ENCODE results near the gene LAMA1. TPM values are rescaled to one million over a fixed set of nuclear protein-coding genes. Genes with fewer than 3 reads are reported as not detected.

The LAMA1 gene
- total and polyA plus RNA-seq, 4 experiments from 2014 or later: not detected

DNA sequence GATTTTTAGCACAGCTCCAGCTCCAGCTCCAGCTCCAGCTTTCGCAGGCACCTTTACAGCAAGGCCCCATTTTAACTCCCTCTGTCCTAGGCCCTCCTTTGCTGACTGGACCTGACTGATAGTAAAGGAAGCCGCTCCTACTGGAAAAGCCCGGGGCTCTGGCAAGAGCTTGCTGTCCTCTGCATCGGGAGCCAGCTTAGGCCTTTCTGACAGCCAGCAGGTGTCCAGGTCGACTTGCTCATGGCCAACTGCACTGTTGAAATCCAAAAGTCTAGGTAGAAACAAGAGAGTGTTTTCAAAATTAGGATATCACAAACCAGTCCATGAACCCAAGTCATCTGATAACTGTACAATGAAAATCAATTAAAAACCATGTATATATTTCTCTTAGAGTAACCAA is 161.1 kb downstream of the LAMA1 start:
- no peaks in the 10 kb centered on the region for H3K9me3 ChIP-seq (ENCODE audit: control insufficient read depth in 1 of 2, low read length in 2 of 2)
- no peaks in the 10 kb centered on the region for H3K27me3 ChIP-seq (ENCODE audit: insufficient read depth, low read length)
- intact Hi-C loops (cut with micrococcal nuclease): no loop called here
- no peaks in the 10 kb centered on the region for H3K4me1 ChIP-seq (ENCODE audit: insufficient read depth, low read length)
- peaks cover 0 to 12% (median 6%) of the 10 kb centered on the region in 8 donors for H3K9me3 Mint-ChIP-seq
- H3K27ac ChIP-seq (ENCODE audit: low read depth, low read length): no peak overlapping the region
- CTCF ChIA-PET (ENCODE audit: partially characterized antibody): no interaction called here
- no peak for DNase-seq
- H3K4me3 Mint-ChIP-seq: no peak overlapping the region
- H3K4me3 ChIP-seq (ENCODE audit: low read length in 2 of 2): no peak overlapping the region
- H3K36me3 Mint-ChIP-seq: no peaks in the 10 kb centered on the region
- H3K27me3 Mint-ChIP-seq: no peaks in the 10 kb centered on the region
- no peaks in the 10 kb centered on the region for H3K4me1 Mint-ChIP-seq
- H3K27ac Mint-ChIP-seq: no peak overlapping the region
- H3K36me3 ChIP-seq (ENCODE audit: insufficient read depth, low read length): no peaks in the 10 kb centered on the region
- POLR2A ChIA-PET (ENCODE audit: partially characterized antibody): no interaction called here

GRCh38 chr18:6955304-6955703 is 162.3 kb downstream of the LAMA1 start:
- Histone ChIP-seq H3K36me3 (ENCODE audit: insufficient read depth, low read length) (no peaks in the 10 kb centered on the region), H3K4me3 (ENCODE audit: low read length in 2 of 2) (no peak overlapping the region), H3K9me3 (ENCODE audit: control insufficient read depth in 1 of 2, low read length in 2 of 2) (no peaks in the 10 kb centered on the region), H3K27me3 (ENCODE audit: insufficient read depth, low read length) (no peaks in the 10 kb centered on the region), H3K27ac (ENCODE audit: low read depth, low read length) (no peak overlapping the region), H3K4me1 (ENCODE audit: insufficient read depth, low read length) (no peaks in the 10 kb centered on the region)
- CTCF ChIA-PET (ENCODE audit: partially characterized antibody): no interaction called here
- no peak overlapping the region for H3K27ac Mint-ChIP-seq
- POLR2A ChIA-PET (ENCODE audit: partially characterized antibody): no interaction called here
- peaks cover 0 to 12% (median 4%) of the 10 kb centered on the region in 8 donors for H3K9me3 Mint-ChIP-seq
- no peaks in the 10 kb centered on the region for H3K36me3 Mint-ChIP-seq
- H3K27me3 Mint-ChIP-seq: no peaks in the 10 kb centered on the region
- intact Hi-C loops (cut with micrococcal nuclease): no loop called here
- no peak overlapping the region for H3K4me3 Mint-ChIP-seq
- H3K4me1 Mint-ChIP-seq: no peaks in the 10 kb centered on the region
- no peak for DNase-seq

DNA sequence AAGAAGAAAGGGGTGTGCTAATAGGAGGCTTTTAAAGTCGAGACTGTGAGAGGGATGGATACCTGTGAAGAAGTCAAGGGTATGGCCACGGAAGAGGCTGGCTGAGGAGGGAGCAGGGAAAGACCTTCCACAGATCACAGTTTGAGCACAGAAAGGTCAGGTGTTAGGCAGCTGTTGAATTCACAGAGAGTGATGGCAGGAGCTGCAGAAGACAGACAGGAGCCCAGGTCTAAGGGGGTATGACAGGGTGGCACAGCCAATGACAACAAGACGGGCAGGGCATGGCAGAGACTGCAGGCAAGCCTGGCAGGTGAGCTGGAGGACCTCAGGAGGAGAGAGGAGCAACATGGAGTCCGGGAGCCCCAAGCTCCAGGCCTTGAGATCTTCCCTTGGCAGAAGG is 163.1 kb downstream of the LAMA1 start:
- intact Hi-C loops (cut with micrococcal nuclease): no loop called here
- H3K27ac Mint-ChIP-seq: no peak overlapping the region
- Histone ChIP-seq H3K4me3 (ENCODE audit: low read length in 2 of 2) (no peak overlapping the region), H3K27ac (ENCODE audit: low read depth, low read length) (no peak overlapping the region), H3K9me3 (ENCODE audit: control insufficient read depth in 1 of 2, low read length in 2 of 2) (no peaks in the 10 kb centered on the region), H3K36me3 (ENCODE audit: insufficient read depth, low read length) (no peaks in the 10 kb centered on the region), H3K4me1 (ENCODE audit: insufficient read depth, low read length) (no peaks in the 10 kb centered on the region), H3K27me3 (ENCODE audit: insufficient read depth, low read length) (no peaks in the 10 kb centered on the region)
- no peaks in the 10 kb centered on the region for H3K36me3 Mint-ChIP-seq
- H3K9me3 Mint-ChIP-seq: peaks cover 0 to 12% (median 3%) of the 10 kb centered on the region in 8 donors
- no peak for DNase-seq
- H3K27me3 Mint-ChIP-seq: no peaks in the 10 kb centered on the region
- H3K4me3 Mint-ChIP-seq: no peak overlapping the region
- ChIA-PET POLR2A (ENCODE audit: partially characterized antibody) (no interaction called here), CTCF (ENCODE audit: partially characterized antibody) (no interaction called here)
- H3K4me1 Mint-ChIP-seq: no peaks in the 10 kb centered on the region

- no peaks in the 10 kb centered on the region for H3K27me3 Mint-ChIP-seq
- Histone ChIP-seq H3K4me3 (ENCODE audit: low read length in 2 of 2) (no peak overlapping the region), H3K9me3 (ENCODE audit: control insufficient read depth in 1 of 2, low read length in 2 of 2) (no peaks in the 10 kb centered on the region), H3K36me3 (ENCODE audit: insufficient read depth, low read length) (no peaks in the 10 kb centered on the region), H3K27me3 (ENCODE audit: insufficient read depth, low read length) (no peaks in the 10 kb centered on the region), H3K27ac (ENCODE audit: low read depth, low read length) (no peak overlapping the region), H3K4me1 (ENCODE audit: insufficient read depth, low read length) (no peaks in the 10 kb centered on the region)
- ChIA-PET POLR2A (ENCODE audit: partially characterized antibody) (no interaction called here), CTCF (ENCODE audit: partially characterized antibody) (no interaction called here)
- no peak overlapping the region for H3K27ac Mint-ChIP-seq
- peaks cover 0 to 12% (median 2%) of the 10 kb centered on the region in 8 donors for H3K9me3 Mint-ChIP-seq
- H3K4me3 Mint-ChIP-seq: no peak overlapping the region
- intact Hi-C loops (cut with micrococcal nuclease): no loop called here
- H3K4me1 Mint-ChIP-seq: no peaks in the 10 kb centered on the region
- no peaks in the 10 kb centered on the region for H3K36me3 Mint-ChIP-seq
- no peak for DNase-seq
Measured at GRCh38 chr18:6951336-6952090, 166.1 kb downstream of the LAMA1 start.

- intact Hi-C loops (cut with micrococcal nuclease): no loop called here
- no peaks in the 10 kb centered on the region for H3K4me1 ChIP-seq (ENCODE audit: insufficient read depth, low read length)
- Mint-ChIP-seq H3K4me3 (no peak overlapping the region), H3K27ac (no peak overlapping the region), H3K9me3 (peaks cover 0 to 12% (median 2%) of the 10 kb centered on the region in 8 donors), H3K4me1 (no peaks in the 10 kb centered on the region), H3K27me3 (no peaks in the 10 kb centered on the region), H3K36me3 (no peaks in the 10 kb centered on the region)
- ChIA-PET POLR2A (ENCODE audit: partially characterized antibody) (no interaction called here), CTCF (ENCODE audit: partially characterized antibody) (no interaction called here)
- H3K4me3 ChIP-seq (ENCODE audit: low read length in 2 of 2): no peak overlapping the region
- no peak for DNase-seq
- no peak overlapping the region for H3K27ac ChIP-seq (ENCODE audit: low read depth, low read length)
- H3K36me3 ChIP-seq (ENCODE audit: insufficient read depth, low read length): no peaks in the 10 kb centered on the region
- no peaks in the 10 kb centered on the region for H3K27me3 ChIP-seq (ENCODE audit: insufficient read depth, low read length)
- no peaks in the 10 kb centered on the region for H3K9me3 ChIP-seq (ENCODE audit: control insufficient read depth in 1 of 2, low read length in 2 of 2)
Measured at GRCh38 chr18:6950641-6951040, 167.0 kb downstream of the LAMA1 start.

- intact Hi-C loops (cut with micrococcal nuclease): no loop called here
- POLR2A ChIA-PET (ENCODE audit: partially characterized antibody): no interaction called here
- H3K27ac Mint-ChIP-seq: no peak overlapping the region
Measured at GRCh38 chr18:6949800-6950586, 167.6 kb downstream of the LAMA1 start.

GRCh38 chr18:6948281-6949055 is 169.1 kb downstream of the LAMA1 start:
- H3K4me3 Mint-ChIP-seq: no peak overlapping the region
- ChIA-PET POLR2A (ENCODE audit: partially characterized antibody) (no interaction called here), CTCF (ENCODE audit: partially characterized antibody) (no interaction called here)
- no peak overlapping the region for H3K4me3 ChIP-seq (ENCODE audit: low read length in 2 of 2)
- no peaks in the 10 kb centered on the region for H3K9me3 ChIP-seq (ENCODE audit: control insufficient read depth in 1 of 2, low read length in 2 of 2)
- no peaks in the 10 kb centered on the region for H3K36me3 ChIP-seq (ENCODE audit: insufficient read depth, low read length)
- no peak for DNase-seq
- H3K4me1 ChIP-seq (ENCODE audit: insufficient read depth, low read length): no peaks in the 10 kb centered on the region
- no peak overlapping the region for H3K27ac ChIP-seq (ENCODE audit: low read depth, low read length)
- intact Hi-C loops (cut with micrococcal nuclease): no loop called here
- H3K27me3 ChIP-seq (ENCODE audit: insufficient read depth, low read length): no peaks in the 10 kb centered on the region
- H3K36me3 Mint-ChIP-seq: no peaks in the 10 kb centered on the region
- H3K9me3 Mint-ChIP-seq: peaks cover 0 to 5% (median 2%) of the 10 kb centered on the region in 8 donors
- no peaks in the 10 kb centered on the region for H3K4me1 Mint-ChIP-seq
- no peak overlapping the region for H3K27ac Mint-ChIP-seq
- no peaks in the 10 kb centered on the region for H3K27me3 Mint-ChIP-seq

More at GRCh38 chr18:6949800-6950586, 167.6 kb downstream of the LAMA1 start:
- Mint-ChIP-seq H3K4me3 (no peak overlapping the region), H3K36me3 (no peaks in the 10 kb centered on the region), H3K27me3 (no peaks in the 10 kb centered on the region), H3K9me3 (peaks cover 0 to 12% (median 2%) of the 10 kb centered on the region in 8 donors), H3K4me1 (no peaks in the 10 kb centered on the region)
- Histone ChIP-seq H3K27me3 (ENCODE audit: insufficient read depth, low read length) (no peaks in the 10 kb centered on the region), H3K27ac (ENCODE audit: low read depth, low read length) (no peak overlapping the region), H3K36me3 (ENCODE audit: insufficient read depth, low read length) (no peaks in the 10 kb centered on the region), H3K4me1 (ENCODE audit: insufficient read depth, low read length) (no peaks in the 10 kb centered on the region), H3K9me3 (ENCODE audit: control insufficient read depth in 1 of 2, low read length in 2 of 2) (no peaks in the 10 kb centered on the region), H3K4me3 (ENCODE audit: low read length in 2 of 2) (no peak overlapping the region)
- CTCF ChIA-PET (ENCODE audit: partially characterized antibody): no interaction called here
- no peak for DNase-seq
